Nephron (organoid): ENCODE results near the gene ADCY2.

Source experiments
- H3K27ac Mint-ChIP-seq, 3 experiments: 2 replicates each; pipeline ENCODE4 v1.8.0; 2020; ENCODE audit warnings: mixed read lengths in 3 of 3, mild to moderate bottlenecking in 2 of 3, moderate library complexity in 1 of 3
- H3K27me3 Mint-ChIP-seq: 2 replicates; pipeline ENCODE4 v1.8.0; 2021; ENCODE audit warnings: low read depth, mild to moderate bottlenecking, moderate library complexity, mixed read lengths
- H3K36me3 Mint-ChIP-seq: 2 replicates; pipeline ENCODE4 v1.8.0; 2020; ENCODE audit warnings: low read depth, mixed read lengths
- H3K4me1 Mint-ChIP-seq: 2 replicates; pipeline ENCODE4 v1.8.0; 2020; ENCODE audit warnings: mixed read lengths
- H3K4me3 Mint-ChIP-seq, 3 experiments: 2 replicates each; pipeline ENCODE4 v1.8.0; 2020; ENCODE audit warnings: mild to moderate bottlenecking in 3 of 3, mixed read lengths in 3 of 3, moderate library complexity in 2 of 3
- H3K9me3 Mint-ChIP-seq: 2 replicates; pipeline ENCODE4 v1.8.0; 2020; ENCODE audit warnings: mixed read lengths
- CTCF ChIP-seq, 3 experiments: fragments of 200-600 bp; sonication (generic); IDR thresholded peaks; one replicate each; pipeline ENCODE4 v1.5.0; 2021; ENCODE audit warnings: antibody characterized with exemption in 3 of 3; ENCODE audit not compliant: unreplicated experiment in 3 of 3

Gene ADCY2

GRCh38 chr5:7857926-7858632 lies 462.1 kb downstream of the ADCY2 start:
- Mint-ChIP-seq H3K4me1 (no peaks in the 10 kb centered on the region), H3K27ac (no peak overlapping the region), H3K27me3 (no peaks in the 10 kb centered on the region), H3K9me3 (no peaks in the 10 kb centered on the region), H3K36me3 (peaks cover 36% of the 10 kb centered on the region), H3K4me3 (no peak overlapping the region)
- no peak for TF ChIP-seq CTCF (IDR thresholded peaks at IDR 0.05; ENCODE audit: unreplicated experiment in 3 of 3)

- no peak for TF ChIP-seq CTCF (IDR thresholded peaks at IDR 0.05; ENCODE audit: unreplicated experiment in 3 of 3)
- Mint-ChIP-seq H3K36me3 (peaks cover 32% of the 10 kb centered on the region), H3K4me3 (peak overlapping the region; percentile 19 to 99 (median 62)), H3K4me1 (peaks cover 27% of the 10 kb centered on the region), H3K27me3 (no peaks in the 10 kb centered on the region), H3K27ac (no peak overlapping the region), H3K9me3 (no peaks in the 10 kb centered on the region)
Observed at GRCh38 chr5:7866196-7866595, 470.3 kb downstream of the ADCY2 start.

GRCh38 chr5:7867260-7867659 lies 471.3 kb downstream of the ADCY2 start:
- peaks cover 24% of the 10 kb centered on the region for H3K36me3 Mint-ChIP-seq
- no peak for TF ChIP-seq CTCF (IDR thresholded peaks at IDR 0.05; ENCODE audit: unreplicated experiment in 3 of 3)
- peak overlapping the region in 1 of 3 experiments; percentile 51 for H3K27ac Mint-ChIP-seq
- H3K4me1 Mint-ChIP-seq: peaks cover 27% of the 10 kb centered on the region
- no peaks in the 10 kb centered on the region for H3K27me3 Mint-ChIP-seq
- no peaks in the 10 kb centered on the region for H3K9me3 Mint-ChIP-seq
- peak overlapping the region; percentile 93 to 99 (median 94) for H3K4me3 Mint-ChIP-seq

- H3K27ac Mint-ChIP-seq: peak overlapping the region; percentile 37 to 87 (median 83)
Observed at GRCh38 chr5:7868427-7868772, 472.5 kb downstream of the ADCY2 start.

GRCh38 chr5:7868773-7869473 lies 473.0 kb downstream of the ADCY2 start, which contains the start of the genes FASTKD3 and MTRR:
Gene FASTKD3 (minus strand): TSS chr5:7869031. CDS start chr5:7868083, 948 bp downstream.
Gene MTRR (plus strand): TSS chr5:7869148. CDS start chr5:7870795, 1,647 bp downstream.
- Mint-ChIP-seq H3K27ac (peak within 1 kb of the TSS; percentile 37 to 87 (median 83)), H3K36me3 (peaks cover 18% of the 10 kb centered on the region), H3K4me3 (peak within 1 kb of the TSS; percentile 93 to 99 (median 94)), H3K4me1 (peaks cover 27% of the 10 kb centered on the region), H3K27me3 (no peaks in the 10 kb centered on the region), H3K9me3 (no peaks in the 10 kb centered on the region)
- TF ChIP-seq CTCF (IDR thresholded peaks at IDR 0.05; ENCODE audit: unreplicated experiment in 3 of 3): no peak

More at GRCh38 chr5:7868427-7868772, 472.5 kb downstream of the ADCY2 start:
- no peaks in the 10 kb centered on the region for H3K9me3 Mint-ChIP-seq
- peak overlapping the region; percentile 93 to 99 (median 94) for H3K4me3 Mint-ChIP-seq
- peaks cover 16% of the 10 kb centered on the region for H3K36me3 Mint-ChIP-seq
- no peaks in the 10 kb centered on the region for H3K27me3 Mint-ChIP-seq
- peaks cover 27% of the 10 kb centered on the region for H3K4me1 Mint-ChIP-seq
- TF ChIP-seq CTCF (IDR thresholded peaks at IDR 0.05; ENCODE audit: unreplicated experiment in 3 of 3): no peak
